Keratinocyte (primary cell): Measurements from ENCODE around the gene AOPEP. TPM values are rescaled to one million over a fixed set of nuclear protein-coding genes. Genes with fewer than 3 reads are reported as not detected.

Source experiments
- DNase-seq: peaks from one replicate; pipeline ENCODE4 v3.0.0-alpha.2; 2011; ENCODE audit warnings: low read depth, missing footprints, low spot score
- FAIRE-seq: peaks from 2 replicates; lab custom pipeline; 2011; peaks lifted over from hg19 to GRCh38; lab: Jason Lieb, UNC
- H2AFZ ChIP-seq: 2 replicates; pipeline ENCODE4 v1.6.0; 2012; ENCODE audit warnings: low read length, control low read depth, inconsistent platforms; ENCODE audit not compliant: control insufficient read depth
- H3K27ac ChIP-seq: 2 replicates; pipeline ENCODE4 v1.5.1; 2011; ENCODE audit warnings: low read length; ENCODE audit not compliant: control insufficient read depth, insufficient read depth
- H3K27me3 ChIP-seq: 3 replicates; pipeline ENCODE4 v1.6.0; 2011; ENCODE audit warnings: low read length; ENCODE audit not compliant: control insufficient read depth, insufficient read depth; ENCODE audit errors: extremely low read depth
- H3K36me3 ChIP-seq, 2 experiments: 2 replicates in 1 of 2; 3 replicates in 1 of 2; pipeline ENCODE4 v1.5.1; 2011; ENCODE audit warnings: low read length in 2 of 2, mild to moderate bottlenecking in 1 of 2; ENCODE audit not compliant: control insufficient read depth in 2 of 2, insufficient read depth in 2 of 2; ENCODE audit errors: extremely low read depth in 1 of 2
- H3K4me1 ChIP-seq: 3 replicates; pipeline ENCODE4 v1.5.1; 2011; ENCODE audit warnings: low read length; ENCODE audit not compliant: control insufficient read depth, insufficient read depth; ENCODE audit errors: extremely low read depth
- H3K4me2 ChIP-seq: 3 replicates; pipeline ENCODE4 v1.6.0; 2011; ENCODE audit warnings: low read depth, low read length; ENCODE audit not compliant: control insufficient read depth, insufficient read depth; ENCODE audit errors: extremely low read depth
- H3K4me3 ChIP-seq, 3 experiments: fragments of 200-600 bp in 1 of 3; sonication (generic) in 1 of 3; 2 replicates in 2 of 3; 3 replicates in 1 of 3; pipeline ENCODE4 v1.5.1; 2011 to 2016; ENCODE audit warnings: low read length in 3 of 3, mild to moderate bottlenecking in 3 of 3, control low read depth in 2 of 3, inconsistent platforms in 1 of 3, low read depth in 1 of 3, mixed read lengths in 1 of 3, mixed run types in 1 of 3, moderate library complexity in 1 of 3; ENCODE audit not compliant: control insufficient read depth in 2 of 3, insufficient read depth in 2 of 3; ENCODE audit errors: extremely low read depth in 1 of 3
- H3K79me2 ChIP-seq: 2 replicates; pipeline ENCODE4 v1.6.0; 2012; ENCODE audit warnings: low read length; ENCODE audit not compliant: control insufficient read depth, insufficient read depth
- H3K9ac ChIP-seq: 3 replicates; pipeline ENCODE4 v1.6.0; 2011; ENCODE audit warnings: low read length; ENCODE audit not compliant: control insufficient read depth, insufficient read depth; ENCODE audit errors: extremely low read depth
- H3K9me1 ChIP-seq: 3 replicates; pipeline ENCODE4 v1.6.0; 2011; ENCODE audit warnings: low read length; ENCODE audit not compliant: control insufficient read depth, insufficient read depth; ENCODE audit errors: extremely low read depth
- H3K9me3 ChIP-seq: 2 replicates; pipeline ENCODE4 v1.5.1; 2012; ENCODE audit warnings: low read depth, low read length; ENCODE audit not compliant: control insufficient read depth
- H4K20me1 ChIP-seq: 3 replicates; pipeline ENCODE4 v1.6.0; 2011; ENCODE audit warnings: low read length; ENCODE audit not compliant: control insufficient read depth, insufficient read depth; ENCODE audit errors: extremely low read depth
- CTCF ChIP-seq, 3 experiments: IDR thresholded peaks in 1 of 3; conservative IDR thresholded peaks in 1 of 3; optimal IDR thresholded peaks in 1 of 3; 2 replicates in 2 of 3; 3 replicates in 1 of 3; pipeline versions ENCODE3 to v1.5.1; 2011; ENCODE audit warnings: low read length in 3 of 3, mild to moderate bottlenecking in 3 of 3, moderate library complexity in 2 of 3, control low read depth in 1 of 3, inconsistent platforms in 1 of 3; ENCODE audit not compliant: insufficient read depth in 2 of 3; ENCODE audit errors: extremely low read depth in 1 of 3
- EZH2 ChIP-seq: IDR thresholded peaks from one replicate; pipeline ENCODE4 v1.6.1; 2012; ENCODE audit warnings: inconsistent platforms, mild to moderate bottlenecking, low read length, moderate library complexity
- dilution Hi-C: fragments of 300-500 bp; cut with MboI; formaldehyde crosslinking; loops from one replicate; pipeline ENCODE4 v1.7.0; 2020; ENCODE audit warnings: low sequenced_read_pairs; ENCODE audit not compliant: extremely low pct_ligation_motif_present
- polyA plus RNA-seq, 5 experiments: library from polyadenylated mRNA; depleted of rRNA in 3 of 5; stranded (reverse) in 3 of 5; stranded (forward) in 1 of 5; unstranded in 1 of 5; fragments of >200 nt; gene quantifications; 1 replicate in 1 of 5; 2 replicates in 3 of 5; 3 replicates in 1 of 5; pipeline versions ENCODE4 v1.2.1 to v1.2.3, GENCODE V29; 2011 to 2012; ENCODE audit warnings: missing spikeins in 2 of 5, low read depth in 1 of 5, low replicate concordance in 1 of 5

Gene AOPEP
- polyA plus RNA-seq, 1 donor (not counting 4 experiments of a cell fraction or from before 2014, with no cell fraction given), result 27.0 TPM

- dilution Hi-C loops, result no loop called here
- TF ChIP-seq EZH2 (no peak), CTCF (optimal IDR thresholded peaks at IDR 0.05 in 1 of 3, IDR thresholded peaks at IDR 0.05 in 1 of 3, conservative IDR thresholded peaks at IDR 0.05 in 1 of 3; ENCODE audit: extremely low read depth in 1 of 3, insufficient read depth in 2 of 3, low read length in 3 of 3) (no peak)
- no peaks in the 10 kb centered on the region for H4K20me1 ChIP-seq
- H3K27me3 ChIP-seq, result no peaks in the 10 kb centered on the region
- no peak overlapping the region for H3K4me2 ChIP-seq
- peaks cover 3% of the 10 kb centered on the region for H3K4me1 ChIP-seq
- no peaks in the 10 kb centered on the region for H3K9me3 ChIP-seq
- H3K27ac ChIP-seq, result no peak overlapping the region
- H3K9me1 ChIP-seq, result peaks cover 2% of the 10 kb centered on the region
- peaks cover 31 to 41% of the 10 kb centered on the region in 2 experiments for H3K36me3 ChIP-seq
- FAIRE-seq (no peak), DNase-seq (no peak)
- H3K79me2 ChIP-seq, result peaks cover 90% of the 10 kb centered on the region
- no peak overlapping the region for H3K9ac ChIP-seq
- no peak overlapping the region for H3K4me3 ChIP-seq
- no peak overlapping the region for H2AFZ ChIP-seq
These were observed 345.0 kb downstream of the AOPEP start for GRCh38 chr9:95071450-95071849.

- no peak for FAIRE-seq
- no peak overlapping the region for H3K9ac ChIP-seq
- TF ChIP-seq EZH2 (no peak), CTCF (optimal IDR thresholded peaks at IDR 0.05 in 1 of 3, IDR thresholded peaks at IDR 0.05 in 1 of 3, conservative IDR thresholded peaks at IDR 0.05 in 1 of 3; ENCODE audit: extremely low read depth in 1 of 3, insufficient read depth in 2 of 3, low read length in 3 of 3) (no peak)
- H3K27me3 ChIP-seq, result no peaks in the 10 kb centered on the region
- no peaks in the 10 kb centered on the region for H3K9me3 ChIP-seq
- no peak overlapping the region for H2AFZ ChIP-seq
- H3K4me2 ChIP-seq, result no peak overlapping the region
- no peak for DNase-seq
- peaks cover 2% of the 10 kb centered on the region for H3K9me1 ChIP-seq
- H3K36me3 ChIP-seq, result peaks cover 31 to 41% of the 10 kb centered on the region in 2 experiments
- H3K79me2 ChIP-seq, result peaks cover 90% of the 10 kb centered on the region
- dilution Hi-C loops, result no loop called here
- H3K27ac ChIP-seq, result no peak overlapping the region
- no peaks in the 10 kb centered on the region for H4K20me1 ChIP-seq
- peaks cover 3% of the 10 kb centered on the region for H3K4me1 ChIP-seq
- H3K4me3 ChIP-seq, result no peak overlapping the region
These were observed 345.4 kb downstream of the AOPEP start for GRCh38 chr9:95071925-95072324.
